HepG2 (cell line): ENCODE data around the gene CRY1. TPM values are rescaled to one million over a fixed set of nuclear protein-coding genes. Genes with fewer than 3 reads are reported as not detected.

ENCODE experiments used
- ADNP ChIP-seq: sonication (generic); formaldehyde crosslinking; IDR thresholded peaks from 2 replicates; pipeline ENCODE4 v1.4.0; 2020; ENCODE audit warnings: missing genetic modification reagents
- ASH2L ChIP-seq: fragments of 300-600, 200-600 bp; sonication (generic); IDR thresholded peaks from 2 replicates; pipeline ENCODE4 v1.7.0; 2017; ENCODE audit warnings: low read depth, mild to moderate bottlenecking, moderate library complexity, mixed read lengths, low read length; ENCODE audit not compliant: insufficient read length
- BORCS8-MEF2B ChIP-seq: sonication (generic); formaldehyde crosslinking; IDR thresholded peaks from 2 replicates; pipeline ENCODE4 v1.8.0; 2022; ENCODE audit warnings: mild to moderate bottlenecking, missing genetic modification reagents
- DPF2 ChIP-seq: sonication (generic); formaldehyde crosslinking; IDR thresholded peaks from 2 replicates; pipeline ENCODE4 v1.4.0; 2020; ENCODE audit warnings: mild to moderate bottlenecking, low read depth, missing genetic modification reagents, borderline replicate concordance
- DRAP1 ChIP-seq: IDR thresholded peaks from 2 replicates; pipeline ENCODE4 v1.6.1; 2016; ENCODE audit warnings: missing genetic modification reagents, missing compliant biosample characterization
- FOSL1 ChIP-seq: sonication (generic); formaldehyde crosslinking; IDR thresholded peaks from 2 replicates; pipeline ENCODE4 v1.9.0; 2021; ENCODE audit warnings: missing genetic modification reagents, borderline replicate concordance
- FOSL2 ChIP-seq: sonication (generic); formaldehyde crosslinking; IDR thresholded peaks from 2 replicates; pipeline ENCODE4 v1.4.0; 2020; ENCODE audit warnings: missing genetic modification reagents
- FOXA3 ChIP-seq: IDR thresholded peaks from 2 replicates; pipeline ENCODE4 v1.6.1; 2016; ENCODE audit warnings: missing genetic modification reagents, missing compliant biosample characterization
- MBD4 ChIP-seq: IDR thresholded peaks from 2 replicates; pipeline ENCODE4 v1.6.1; 2012; ENCODE audit warnings: low read length, inconsistent platforms, borderline replicate concordance
- MIER3 ChIP-seq: IDR thresholded peaks from 2 replicates; pipeline ENCODE4 v1.6.1; 2016; ENCODE audit warnings: missing compliant biosample characterization, borderline replicate concordance
- MYC ChIP-seq: sonication (generic); formaldehyde crosslinking; IDR thresholded peaks from 2 replicates; pipeline ENCODE4 v1.9.0; 2021; ENCODE audit warnings: missing genetic modification reagents, borderline replicate concordance
- PCBP2 ChIP-seq: fragments of 200-400 bp; formaldehyde crosslinking; optimal IDR thresholded peaks from 2 replicates; pipeline ENCODE3; 2018; ENCODE audit warnings: low read length, low read depth; ENCODE audit not compliant: poor library complexity, severe bottlenecking
- PHF20 ChIP-seq: sonication (generic); formaldehyde crosslinking; IDR thresholded peaks from 2 replicates; pipeline ENCODE4 v1.5.0; 2020; ENCODE audit warnings: mild to moderate bottlenecking, missing genetic modification reagents
- SMAD3 ChIP-seq: sonication (generic); formaldehyde crosslinking; IDR thresholded peaks from 2 replicates; pipeline ENCODE4 v1.4.0; 2020; ENCODE audit warnings: missing genetic modification reagents
- SRF ChIP-seq: IDR thresholded peaks from 2 replicates; pipeline ENCODE4 v1.6.1; 2011; ENCODE audit warnings: mild to moderate bottlenecking, low read depth, low read length, moderate library complexity
- STAT5B ChIP-seq: sonication (generic); formaldehyde crosslinking; IDR thresholded peaks from 2 replicates; pipeline ENCODE4 v1.4.0; 2020; ENCODE audit warnings: missing genetic modification reagents
- TBP ChIP-seq: sonication (generic); formaldehyde crosslinking; IDR thresholded peaks from 2 replicates; pipeline ENCODE4 v1.5.0; 2020; ENCODE audit warnings: missing genetic modification reagents
- TEF ChIP-seq: sonication (generic); formaldehyde crosslinking; IDR thresholded peaks from 2 replicates; pipeline ENCODE4 v1.5.0; 2020; ENCODE audit warnings: missing genetic modification reagents
- U2AF1 ChIP-seq: fragments of 200-400 bp; formaldehyde crosslinking; optimal IDR thresholded peaks from 2 replicates; pipeline ENCODE3; 2017; ENCODE audit warnings: mild to moderate bottlenecking, low read depth, low read length
- ZNF12 ChIP-seq: sonication (generic); formaldehyde crosslinking; IDR thresholded peaks from 2 replicates; pipeline ENCODE4 v1.5.0; 2020; ENCODE audit warnings: missing genetic modification reagents
- ZNF496 ChIP-seq: sonication (generic); formaldehyde crosslinking; IDR thresholded peaks from 2 replicates; pipeline ENCODE4 v1.8.1; 2023; ENCODE audit warnings: mild to moderate bottlenecking, moderate library complexity, missing genetic modification reagents; ENCODE audit not compliant: insufficient replicate concordance
- ZNF557 ChIP-seq: sonication (generic); formaldehyde crosslinking; IDR thresholded peaks from 2 replicates; pipeline ENCODE4 v1.4.0; 2020; ENCODE audit warnings: missing genetic modification reagents
- ZNF567 ChIP-seq: sonication (generic); formaldehyde crosslinking; IDR thresholded peaks from 2 replicates; pipeline ENCODE4 v1.8.1; 2023; ENCODE audit warnings: mild to moderate bottlenecking, missing genetic modification reagents, borderline replicate concordance
- polyA plus RNA-seq, 8 experiments: library from polyadenylated mRNA; depleted of rRNA in 3 of 8; stranded (reverse) in 7 of 8; unstranded in 1 of 8; fragments of >200 nt; fragmentation: Illumina TruSeq in 4 of 8; extraction: Trizol in 4 of 8; gene quantifications; 2 replicates each; pipeline versions ENCODE4 v1.2.1 to v1.2.3, GENCODE V29; 2011 to 2016; ENCODE audit warnings: low read depth in 4 of 8, missing spikeins in 1 of 8, mixed read lengths in 1 of 8; ENCODE audit not compliant: insufficient read depth in 1 of 8
- total RNA-seq, 5 experiments: library from RNA; depleted of rRNA; stranded (reverse); fragments of >200 nt; fragmentation: Illumina TruSeq; extraction: Trizol; gene quantifications; 2 replicates each; pipeline ENCODE4 v1.2.3, GENCODE V29; 2016; ENCODE audit warnings: low read depth in 1 of 5
- TF ChIP-seq, protein P1 (sequence below): sonication (generic); formaldehyde crosslinking; IDR thresholded peaks from 2 replicates; pipeline ENCODE4 v1.4.0; 2020; ENCODE audit warnings: mild to moderate bottlenecking, missing genetic modification reagents
- TF ChIP-seq, protein P2 (sequence below): sonication (generic); formaldehyde crosslinking; IDR thresholded peaks from 2 replicates; pipeline ENCODE4 v1.8.0; 2022; ENCODE audit warnings: mild to moderate bottlenecking, missing genetic modification reagents; ENCODE audit not compliant: insufficient replicate concordance
- TF ChIP-seq, protein P3 (sequence below): sonication (generic); formaldehyde crosslinking; IDR thresholded peaks from 2 replicates; pipeline ENCODE4 v1.4.0; 2020; ENCODE audit warnings: missing genetic modification reagents

The CRY1 gene
- total and polyA plus RNA-seq, 2 of the 13 experiments (the other 11 are each of a cell fraction or from before 2014, with no cell fraction given): 11.4 to 13.9 TPM

DNA sequence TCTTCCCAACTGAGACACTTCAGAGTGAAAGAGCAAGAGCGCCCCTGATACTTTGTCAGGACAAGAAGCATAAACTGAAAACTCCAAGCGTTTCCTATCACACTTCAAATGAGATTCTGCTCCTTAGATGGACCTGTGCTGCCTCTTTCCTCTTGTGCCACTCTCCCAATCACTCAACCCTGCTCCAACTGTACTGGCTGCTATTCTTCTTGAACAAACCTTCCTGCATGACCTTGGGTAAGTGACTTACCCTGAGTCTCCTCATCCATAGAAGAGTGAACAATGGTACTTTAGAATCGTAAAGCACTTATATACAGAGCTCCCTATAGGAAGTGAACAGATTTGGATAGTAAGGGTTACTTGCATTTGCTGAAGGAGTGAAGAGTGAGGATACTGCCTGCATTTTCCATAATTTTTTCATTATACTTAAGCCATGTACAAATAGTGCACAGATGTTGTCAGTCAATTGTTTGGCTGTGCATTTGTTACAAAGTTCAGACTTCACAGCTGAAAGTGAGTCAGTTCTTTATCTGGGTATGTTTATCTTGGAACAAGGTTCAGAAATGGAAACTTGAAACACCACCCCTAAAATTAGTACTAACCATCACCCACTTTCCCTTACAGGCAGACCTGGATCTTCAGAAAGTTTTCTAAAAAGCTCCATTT, 117.2 kb downstream of the CRY1 start (continued):
- TF ChIP-seq PHF20 (CRISPR knock-in tag) (no peak), MIER3 (CRISPR knock-in tag) (0 out of 2 replicates have a peak, but pooled peaks have one; percentile 60), DRAP1 (CRISPR knock-in tag) (no peak), STAT5B (CRISPR knock-in tag) (no peak), DPF2 (CRISPR knock-in tag) (peak; percentile 48; the same call in 1 of the 2 replicates), FOSL1 (CRISPR knock-in tag) (peak; percentile 79; the same call in 1 of the 2 replicates), MBD4 (peak; percentile 78), ZNF567 (no peak), ADNP (CRISPR knock-in tag) (no peak), ZNF557 (CRISPR knock-in tag) (no peak; the same call in 1 of the 2 replicates), TBP (CRISPR knock-in tag) (no peak), SRF (no peak), U2AF1 (no peak), FOXA3 (peak; percentile 87), PCBP2 (no peak), ZNF12 (CRISPR knock-in tag) (no peak), TEF (no peak), BORCS8-MEF2B (CRISPR knock-in tag) (no peak), MYC (CRISPR knock-in tag) (no peak), SMAD3 (no peak), ASH2L (peak; percentile 80), FOSL2 (CRISPR knock-in tag) (peak; percentile 87), ZNF496 (CRISPR knock-in tag) (no peak)
- TF ChIP-seq, protein P1, sequence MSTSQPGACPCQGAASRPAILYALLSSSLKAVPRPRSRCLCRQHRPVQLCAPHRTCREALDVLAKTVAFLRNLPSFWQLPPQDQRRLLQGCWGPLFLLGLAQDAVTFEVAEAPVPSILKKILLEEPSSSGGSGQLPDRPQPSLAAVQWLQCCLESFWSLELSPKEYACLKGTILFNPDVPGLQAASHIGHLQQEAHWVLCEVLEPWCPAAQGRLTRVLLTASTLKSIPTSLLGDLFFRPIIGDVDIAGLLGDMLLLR (CRISPR knock-in tag): no peak
- TF ChIP-seq, protein P2, sequence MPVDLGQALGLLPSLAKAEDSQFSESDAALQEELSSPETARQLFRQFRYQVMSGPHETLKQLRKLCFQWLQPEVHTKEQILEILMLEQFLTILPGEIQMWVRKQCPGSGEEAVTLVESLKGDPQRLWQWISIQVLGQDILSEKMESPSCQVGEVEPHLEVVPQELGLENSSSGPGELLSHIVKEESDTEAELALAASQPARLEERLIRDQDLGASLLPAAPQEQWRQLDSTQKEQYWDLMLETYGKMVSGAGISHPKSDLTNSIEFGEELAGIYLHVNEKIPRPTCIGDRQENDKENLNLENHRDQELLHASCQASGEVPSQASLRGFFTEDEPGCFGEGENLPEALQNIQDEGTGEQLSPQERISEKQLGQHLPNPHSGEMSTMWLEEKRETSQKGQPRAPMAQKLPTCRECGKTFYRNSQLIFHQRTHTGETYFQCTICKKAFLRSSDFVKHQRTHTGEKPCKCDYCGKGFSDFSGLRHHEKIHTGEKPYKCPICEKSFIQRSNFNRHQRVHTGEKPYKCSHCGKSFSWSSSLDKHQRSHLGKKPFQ (CRISPR knock-in tag): no peak
- TF ChIP-seq, protein P3, sequence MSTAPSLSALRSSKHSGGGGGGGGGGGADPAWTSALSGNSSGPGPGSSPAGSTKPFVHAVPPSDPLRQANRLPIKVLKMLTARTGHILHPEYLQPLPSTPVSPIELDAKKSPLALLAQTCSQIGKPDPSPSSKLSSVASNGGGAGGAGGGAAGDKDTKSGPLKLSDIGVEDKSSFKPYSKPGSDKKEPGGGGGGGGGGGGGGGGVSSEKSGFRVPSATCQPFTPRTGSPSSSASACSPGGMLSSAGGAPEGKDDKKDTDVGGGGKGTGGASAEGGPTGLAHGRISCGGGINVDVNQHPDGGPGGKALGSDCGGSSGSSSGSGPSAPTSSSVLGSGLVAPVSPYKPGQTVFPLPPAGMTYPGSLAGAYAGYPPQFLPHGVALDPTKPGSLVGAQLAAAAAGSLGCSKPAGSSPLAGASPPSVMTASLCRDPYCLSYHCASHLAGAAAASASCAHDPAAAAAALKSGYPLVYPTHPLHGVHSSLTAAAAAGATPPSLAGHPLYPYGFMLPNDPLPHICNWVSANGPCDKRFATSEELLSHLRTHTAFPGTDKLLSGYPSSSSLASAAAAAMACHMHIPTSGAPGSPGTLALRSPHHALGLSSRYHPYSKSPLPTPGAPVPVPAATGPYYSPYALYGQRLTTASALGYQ (CRISPR knock-in tag): no peak
